H1 (cell line): ENCODE measurements around the gene DTWD2.

Experiments used
- MAFK ChIP-seq: IDR thresholded peaks from 2 replicates; pipeline ENCODE4 v1.6.1; 2012; ENCODE audit warnings: low read depth, mild to moderate bottlenecking, improper control_type of control experiment, low read length
- RAD21 ChIP-seq, 2 experiments: IDR thresholded peaks in 1 of 2; conservative IDR thresholded peaks in 1 of 2; 2 replicates each; pipeline ENCODE4 v1.6.1; 2011; ENCODE audit warnings: low read depth in 2 of 2, low read length in 2 of 2, improper control_type of control experiment in 1 of 2, inconsistent platforms in 1 of 2, mild to moderate bottlenecking in 1 of 2, moderate library complexity in 1 of 2
- SP1 ChIP-seq: IDR thresholded peaks from 2 replicates; pipeline ENCODE4 v1.6.1; 2011; ENCODE audit warnings: low read depth, low read length
- TF ChIP-seq, protein P1 (sequence below), 3 experiments: IDR thresholded peaks; 1 replicate in 2 of 3; 2 replicates in 1 of 3; pipeline versions ENCODE4 v1.5.1 to v1.6.1; 2011; ENCODE audit warnings: low read length in 3 of 3, mild to moderate bottlenecking in 3 of 3, inconsistent platforms in 2 of 3, low read depth in 1 of 3, moderate library complexity in 1 of 3; ENCODE audit not compliant: insufficient read depth in 1 of 3; ENCODE audit errors: control extremely low read depth in 1 of 3

DNA sequence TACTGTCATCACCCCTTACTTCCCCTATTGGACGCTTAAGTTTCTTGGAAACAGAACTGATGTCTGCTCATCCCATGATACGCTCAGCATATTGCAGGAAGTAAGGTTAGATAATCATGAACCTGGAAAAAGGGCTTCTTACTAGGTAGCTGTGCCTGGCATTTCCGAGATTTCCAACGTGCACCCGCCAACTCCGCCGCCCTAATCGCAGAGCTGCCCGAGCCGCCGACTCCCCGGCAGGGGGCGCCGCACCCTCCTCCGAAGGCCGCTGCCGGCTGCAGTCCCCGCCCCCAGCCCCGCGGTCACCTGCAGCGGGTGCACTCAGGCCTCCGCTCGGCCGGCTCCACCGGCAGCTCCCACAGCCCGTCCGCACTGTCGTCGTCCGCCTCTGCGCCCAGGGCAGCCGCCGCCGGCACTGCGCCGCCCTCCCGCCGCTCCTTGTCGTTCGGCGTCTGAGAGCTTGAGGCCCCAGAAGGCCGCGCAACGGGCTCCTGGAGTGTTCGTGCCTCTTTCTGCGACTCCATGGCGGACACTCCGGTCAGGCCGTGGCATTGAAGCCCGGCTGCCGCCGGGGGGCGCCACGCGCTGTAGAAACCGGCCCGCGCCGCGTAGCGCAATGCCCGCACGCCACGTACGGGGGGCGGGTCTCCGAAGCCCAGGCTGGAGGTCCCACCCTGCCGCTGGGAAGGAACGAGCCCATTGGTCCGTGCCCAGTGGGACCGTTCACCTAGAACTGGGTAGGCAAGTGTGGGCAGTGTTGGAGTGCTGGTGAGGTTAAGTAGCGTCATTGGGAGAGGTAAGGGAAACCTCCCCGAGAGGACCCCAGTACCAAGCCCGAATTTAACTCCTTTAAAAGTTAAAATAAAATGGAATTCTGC is at the start of gene DTWD2:
- TF ChIP-seq, protein P1, sequence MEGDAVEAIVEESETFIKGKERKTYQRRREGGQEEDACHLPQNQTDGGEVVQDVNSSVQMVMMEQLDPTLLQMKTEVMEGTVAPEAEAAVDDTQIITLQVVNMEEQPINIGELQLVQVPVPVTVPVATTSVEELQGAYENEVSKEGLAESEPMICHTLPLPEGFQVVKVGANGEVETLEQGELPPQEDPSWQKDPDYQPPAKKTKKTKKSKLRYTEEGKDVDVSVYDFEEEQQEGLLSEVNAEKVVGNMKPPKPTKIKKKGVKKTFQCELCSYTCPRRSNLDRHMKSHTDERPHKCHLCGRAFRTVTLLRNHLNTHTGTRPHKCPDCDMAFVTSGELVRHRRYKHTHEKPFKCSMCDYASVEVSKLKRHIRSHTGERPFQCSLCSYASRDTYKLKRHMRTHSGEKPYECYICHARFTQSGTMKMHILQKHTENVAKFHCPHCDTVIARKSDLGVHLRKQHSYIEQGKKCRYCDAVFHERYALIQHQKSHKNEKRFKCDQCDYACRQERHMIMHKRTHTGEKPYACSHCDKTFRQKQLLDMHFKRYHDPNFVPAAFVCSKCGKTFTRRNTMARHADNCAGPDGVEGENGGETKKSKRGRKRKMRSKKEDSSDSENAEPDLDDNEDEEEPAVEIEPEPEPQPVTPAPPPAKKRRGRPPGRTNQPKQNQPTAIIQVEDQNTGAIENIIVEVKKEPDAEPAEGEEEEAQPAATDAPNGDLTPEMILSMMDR (IDR thresholded peaks at IDR 0.05; ENCODE audit: control extremely low read depth in 1 of 3, insufficient read depth in 1 of 3, low read depth in 1 of 3, low read length in 3 of 3), result peak; percentile 83 to 94 (median 92)
- 0 out of 2 replicates have a peak, but pooled peaks have one; percentile 16 for TF ChIP-seq SP1
- no peak for TF ChIP-seq MAFK
- TF ChIP-seq RAD21 (IDR thresholded peaks at IDR 0.05 in 1 of 2, conservative IDR thresholded peaks at IDR 0.05 in 1 of 2; ENCODE audit: low read depth in 2 of 2, low read length in 2 of 2), result peak; percentile 87 to 90
